ENCODE results near the gene TXNDC15.
A peak's percentile ranks its signal among the peaks of the same experiment; 100 is the strongest.
"Not testable (repeated sequence)": the region's sequence is repeated elsewhere in the genome, so short reads cannot be mapped to it uniquely, and the experiment has no call there.

TXNDC15 gene

DNA sequence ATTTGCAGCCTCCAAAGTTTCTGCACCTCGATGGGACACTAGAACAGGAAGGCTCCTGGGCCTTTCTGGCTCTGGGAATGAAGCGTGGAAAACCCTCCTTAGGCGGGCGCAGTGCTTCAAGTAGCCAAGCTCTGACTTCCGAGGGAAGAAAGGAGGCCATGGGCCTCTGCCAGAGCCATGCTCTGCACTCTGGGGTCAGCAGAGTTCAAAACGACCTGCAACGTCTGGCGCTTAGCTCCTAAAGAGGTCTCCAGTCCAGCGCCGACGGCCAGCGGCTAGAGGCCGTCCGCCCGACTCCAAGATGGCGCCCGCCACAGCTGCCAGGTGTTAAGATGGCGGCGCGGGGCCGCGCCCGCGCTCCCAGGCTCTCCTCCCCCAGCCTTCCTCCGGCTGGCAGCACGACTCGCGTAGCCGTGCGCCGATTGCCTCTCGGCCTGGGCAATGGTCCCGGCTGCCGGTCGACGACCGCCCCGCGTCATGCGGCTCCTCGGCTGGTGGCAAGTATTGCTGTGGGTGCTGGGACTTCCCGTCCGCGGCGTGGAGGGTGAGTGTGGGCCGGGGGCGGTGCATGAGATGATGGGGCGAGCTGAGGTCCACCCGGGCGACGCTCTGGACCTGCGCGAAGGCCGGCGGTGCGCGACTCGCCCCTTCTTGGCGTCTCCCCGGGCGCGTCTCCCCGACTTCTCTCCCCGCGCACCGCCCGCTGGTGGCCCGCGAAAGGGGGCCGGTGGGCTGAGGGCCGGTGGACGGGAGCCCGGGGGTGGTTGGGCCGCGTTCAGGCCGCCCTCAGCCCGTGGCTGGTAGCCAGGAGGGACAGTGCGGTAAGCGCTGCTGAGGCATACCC lies at the start of gene TXNDC15:
TSS of gene TXNDC15 (plus strand) at position 385 of the 844 bp plus-strand sequence. CDS start at position 442, 57 bp downstream.
- DNase-seq = peak; percentile 78 to 98 (median 82)
- intact Hi-C loops (cut with DNase I) = loop anchor here (1.0 to 10.0 kb wide), 3 partner anchors 28 to 139 kb away; partner anchors contain the start of genes CAMLG and PCBD2

- intact Hi-C loops (cut with DNase I) = no loop called here
Measured at GRCh38 chr5:134824681-134825080, 49.5 kb upstream of the TXNDC15 start.

GRCh38 chr5:134825212-134825611 lies 49.0 kb upstream of the TXNDC15 start:
- intact Hi-C loops (cut with DNase I) = no loop called here
- DNase-seq = no peak

More at GRCh38 chr5:134824681-134825080, 49.5 kb upstream of the TXNDC15 start:
- no peak for DNase-seq

DNA sequence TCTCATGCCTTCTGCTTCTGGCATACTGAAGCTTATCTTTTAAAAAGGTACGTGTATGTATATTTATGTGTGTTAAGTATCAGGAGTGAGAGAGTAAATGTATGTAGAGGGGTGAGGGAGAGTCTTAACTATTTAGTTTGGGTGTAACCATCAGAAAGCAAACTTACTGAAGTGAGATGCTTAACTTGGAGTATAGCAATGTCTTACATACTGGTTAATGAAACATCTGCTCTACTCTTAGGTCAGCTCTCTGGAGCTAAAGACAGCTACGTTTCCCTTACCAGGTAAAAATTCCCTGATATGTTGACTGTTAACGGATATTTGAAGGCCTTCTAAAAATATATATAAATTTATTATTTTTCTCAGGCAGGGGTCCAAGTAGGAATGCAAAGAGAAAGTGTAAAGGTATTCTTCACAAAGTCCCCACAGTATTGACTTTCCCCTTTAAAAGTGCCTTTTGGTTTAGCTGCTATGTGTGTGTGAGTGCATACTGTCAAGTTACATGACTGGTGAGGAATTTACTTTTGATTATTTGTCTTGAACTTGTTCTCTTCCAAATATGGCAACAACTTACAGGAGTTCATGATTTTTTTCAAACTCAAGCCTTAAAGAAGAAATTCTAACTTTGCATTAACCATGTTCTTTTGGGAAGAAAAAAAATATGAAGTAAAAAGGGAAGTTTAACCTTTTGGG lies 40.7 kb upstream of the TXNDC15 start:
- no peak for DNase-seq
- intact Hi-C loops (cut with DNase I) = no loop called here

DNA sequence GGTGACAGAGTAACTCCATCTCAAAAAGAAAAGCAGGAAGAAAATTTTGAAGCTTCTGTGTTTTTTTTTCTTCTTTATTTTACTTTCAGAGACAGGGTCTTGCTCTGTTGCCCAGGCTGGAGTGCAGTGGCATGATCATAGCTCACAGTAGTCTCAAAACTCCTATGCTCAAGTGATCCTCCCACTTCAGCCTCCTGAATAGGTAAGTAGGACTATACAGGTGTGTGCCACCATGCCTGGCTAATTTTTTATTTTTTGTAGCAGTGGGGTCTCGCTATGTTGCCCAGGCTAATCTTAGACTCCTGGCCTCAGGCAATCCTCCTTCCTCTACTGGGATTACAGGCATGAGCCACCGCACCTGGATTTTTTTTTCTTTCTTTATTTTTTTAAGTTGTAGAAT lies 38.5 kb upstream of the TXNDC15 start:
- intact Hi-C loops (cut with DNase I) = no loop called here
- DNase-seq = no peak

GRCh38 chr5:134837530-134838181 lies 36.5 kb upstream of the TXNDC15 start:
- intact Hi-C loops (cut with DNase I) = no loop called here
- no peak for DNase-seq

GRCh38 chr5:134838361-134838760 lies 35.8 kb upstream of the TXNDC15 start:
- intact Hi-C loops (cut with DNase I); DNase-seq: not testable (repeated sequence)

DNA sequence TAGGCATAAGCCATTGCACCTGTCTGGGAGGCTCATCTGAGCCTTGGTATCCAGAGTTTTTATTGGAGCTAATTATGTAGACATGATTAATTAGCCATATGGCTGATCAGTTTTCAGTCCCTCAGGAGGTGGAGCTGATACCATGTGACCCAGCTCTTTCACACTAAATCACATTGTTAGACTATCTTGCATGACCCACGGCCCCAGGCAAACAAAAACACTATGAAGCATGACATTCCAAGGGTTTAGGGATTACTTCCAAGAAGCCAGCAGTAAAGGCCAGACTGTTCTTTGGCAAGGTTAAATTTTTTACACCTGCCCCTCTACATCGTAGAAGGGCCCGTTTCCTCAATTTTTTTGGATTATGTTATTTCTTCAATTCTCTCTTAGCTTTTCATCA lies 33.4 kb upstream of the TXNDC15 start:
- intact Hi-C loops (cut with DNase I) = no loop called here
- DNase-seq = no peak

GRCh38 chr5:134844252-134844651 lies 29.9 kb upstream of the TXNDC15 start:
- intact Hi-C loops (cut with DNase I) = no loop called here
- no peak for DNase-seq

DNA sequence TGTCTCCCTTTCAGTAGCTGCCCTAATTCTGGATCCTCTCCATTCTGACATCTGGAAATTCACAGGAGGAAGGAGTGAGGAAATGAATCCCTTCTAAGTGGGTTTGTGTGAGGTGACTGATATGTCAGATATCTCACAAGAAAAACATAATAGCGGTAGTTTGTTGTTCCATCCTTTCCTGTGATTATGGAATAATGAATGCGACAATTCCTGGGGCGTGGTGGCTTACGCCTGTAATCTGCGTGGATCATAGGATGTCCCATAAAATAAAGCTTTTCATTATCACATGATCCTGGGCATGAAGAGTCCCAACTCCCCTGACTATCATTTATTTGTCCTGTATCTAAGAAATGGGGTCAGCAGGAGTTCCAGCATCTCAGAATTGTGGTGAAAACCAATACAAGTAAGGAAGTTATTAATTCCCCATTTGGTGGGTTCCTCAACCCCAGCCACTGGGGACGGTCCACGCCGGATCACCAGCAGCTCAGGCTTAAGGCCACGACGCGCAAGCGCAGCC lies 28.8 kb upstream of the TXNDC15 start:
- intact Hi-C loops (cut with DNase I) = loop anchor here (5.0 kb wide), 1 partner anchor 88 kb away; the partner anchor contains the start of gene DDX46
- DNase-seq = no peak

- DNase-seq = peak; percentile 92 to 99 (median 95)
- intact Hi-C loops (cut with DNase I) = loop anchor here (1.0 to 5.0 kb wide), 4 partner anchors 28 to 107 kb away; partner anchors contain the start of genes CAMLG, DDX46, PCBD2 and TXNDC15
Measured at GRCh38 chr5:134845852-134846640, 28.1 kb upstream of the TXNDC15 start, which contains the start of gene C5orf24. C5orf24 (plus strand) TSS chr5:134845968; CDS start chr5:134854901, 8,933 bp downstream.

DNA sequence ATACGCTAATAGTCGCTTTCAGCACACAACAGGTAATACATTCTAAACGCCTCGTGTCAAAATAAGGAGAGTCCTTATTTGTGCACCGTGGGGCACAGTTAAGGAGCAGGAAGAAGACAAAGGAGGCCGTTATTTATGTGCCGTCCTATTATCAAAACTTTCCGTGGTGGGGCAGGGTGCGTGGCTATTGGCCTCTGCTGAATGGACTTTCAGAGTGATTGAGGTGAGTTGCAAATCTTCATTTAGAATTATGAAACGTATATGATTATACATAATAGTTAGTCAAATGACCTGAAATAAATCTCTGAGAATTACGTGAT lies 27.6 kb upstream of the TXNDC15 start:
- no peak for DNase-seq
- intact Hi-C loops (cut with DNase I) = loop anchor here (1.0 to 5.0 kb wide), 4 partner anchors 28 to 108 kb away; partner anchors contain the start of genes CAMLG, DDX46, PCBD2 and TXNDC15

DNA sequence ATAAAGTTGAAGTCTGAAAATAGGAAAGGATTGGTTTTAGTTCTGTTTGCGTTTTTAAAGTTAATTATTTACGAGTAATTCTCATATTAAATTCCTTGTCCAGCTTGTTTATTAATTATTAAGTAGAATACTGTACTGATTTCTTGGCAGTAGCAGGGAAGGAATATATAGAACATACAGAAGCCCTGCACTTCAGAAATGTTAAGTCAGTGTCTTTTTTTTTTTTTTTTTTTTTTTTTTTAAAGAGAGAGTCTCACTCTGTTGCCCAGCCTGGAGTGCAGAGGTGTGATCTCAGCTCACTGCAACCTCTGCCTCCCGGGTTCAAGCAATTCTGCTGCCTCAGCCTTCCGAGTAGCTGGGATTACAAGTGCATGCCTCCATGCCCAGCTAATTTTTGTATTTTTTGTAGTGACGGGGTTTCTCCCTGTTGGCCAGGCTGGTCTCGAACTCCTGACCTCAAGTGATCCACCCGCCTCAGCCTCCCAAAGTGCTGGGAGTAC lies 24.7 kb upstream of the TXNDC15 start:
- intact Hi-C loops (cut with DNase I) = loop anchor here (5.0 kb wide), 1 partner anchor 92 kb away; the partner anchor contains the start of gene DDX46
- DNase-seq = not testable (repeated sequence)

- intact Hi-C loops (cut with DNase I) = no loop called here
- DNase-seq = no peak
Measured at GRCh38 chr5:134851307-134851923, 22.8 kb upstream of the TXNDC15 start.

GRCh38 chr5:134856465-134856864 lies 17.7 kb upstream of the TXNDC15 start:
- DNase-seq; intact Hi-C loops (cut with DNase I): not testable (repeated sequence)

DNA sequence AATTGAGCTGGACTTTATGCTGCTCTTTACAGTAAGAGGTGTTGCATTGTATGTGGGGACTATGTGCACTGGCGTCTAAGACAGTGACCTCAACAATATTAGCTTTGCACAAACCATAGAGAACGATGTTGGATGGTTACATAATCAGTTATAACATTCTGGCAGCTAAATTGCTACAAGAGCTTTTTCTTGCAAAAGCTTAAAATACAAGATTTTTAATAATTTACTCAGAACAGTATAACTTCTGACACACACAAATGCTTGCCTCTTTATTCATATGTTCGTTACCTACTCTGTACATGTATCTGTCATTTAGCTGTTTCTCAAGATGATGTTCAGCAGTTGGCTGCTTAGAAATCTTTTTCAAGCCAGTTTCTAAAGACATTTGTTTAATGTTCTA lies 16.8 kb upstream of the TXNDC15 start:
- DNase-seq = no peak
- intact Hi-C loops (cut with DNase I) = no loop called here

DNA sequence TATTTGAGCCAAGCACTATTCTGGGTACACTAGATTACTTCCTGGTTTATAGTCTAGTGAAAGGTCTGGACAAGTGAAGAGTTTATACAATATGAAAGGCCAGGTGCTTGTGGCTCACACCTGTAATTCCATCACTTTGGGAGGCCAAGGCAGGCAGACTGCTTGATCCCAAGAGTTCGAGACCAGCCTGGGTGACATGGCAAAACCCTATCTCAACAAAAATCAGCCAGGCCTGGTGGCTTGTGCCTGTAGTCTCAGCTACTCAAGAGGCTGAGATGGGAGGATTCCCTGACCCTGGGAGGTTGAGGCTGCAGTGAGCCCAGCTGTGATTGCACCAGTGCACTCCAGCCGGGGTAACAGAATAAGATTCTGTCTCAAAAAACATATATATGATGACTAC lies 9.5 kb upstream of the TXNDC15 start:
- intact Hi-C loops (cut with DNase I) = no loop called here

GRCh38 chr5:134873494-134873893 lies 677 bp upstream of the TXNDC15 start:
- intact Hi-C loops (cut with DNase I) = loop anchor here (10.0 kb wide), 1 partner anchor 139 kb away; the partner anchor contains the start of gene CAMLG
- no peak for DNase-seq

More for the DNA sequence above, 9.5 kb upstream of the TXNDC15 start:
- no peak for DNase-seq
